ENCODE results near the gene SNAI3. TPM values are rescaled to one million over a fixed set of nuclear protein-coding genes. Genes with fewer than 3 reads are reported as not detected.

The SNAI3 gene
- total and polyA plus RNA-seq, 2 of the 8 experiments (the other 6 are each of a cell fraction or from before 2014, with no cell fraction given), result 8.5 to 13.3 TPM

GRCh38 chr16:88720396-88720970, 34.2 kb upstream of the SNAI3 start:
- WGBS, 2 experiments (ENCODE audit: extremely low coverage in 1 of 2, insufficient coverage in 1 of 2, insufficient read length in 1 of 2, insufficient replicate concordance in 2 of 2, low coverage in 1 of 2, low lambda C conversion rate in 2 of 2, missing lambda C conversion rate in 1 of 2), result 95% methylated on average over 10 of the region's 23 CpGs; no CpG with 5 or more reads in 1 of the 2 experiments
- H2AFZ ChIP-seq (ENCODE audit: low read length), result no peak overlapping the region
- H3K56ac ChIP-seq (replicated peaks; ENCODE audit: insufficient read length, low read depth, low read length), result no peak overlapping the region
- no peaks in the 10 kb centered on the region for H3K79me1 ChIP-seq (ENCODE audit: low read depth, low read length)
- H3K79me2 ChIP-seq (ENCODE audit: control insufficient read depth in 1 of 2, insufficient read depth in 2 of 2, low read length in 2 of 2), result no peaks in the 10 kb centered on the region
- H3K4me3 ChIP-seq (ENCODE audit: extremely low read depth in 1 of 4, insufficient read depth in 2 of 4, low read depth in 3 of 4, low read length in 4 of 4), result no peak overlapping the region
- no peaks in the 10 kb centered on the region for H3K4me1 ChIP-seq (replicated peaks in 1 of 4; ENCODE audit: control insufficient read depth in 3 of 4, insufficient read depth in 4 of 4, low read length in 3 of 4)
- no peak overlapping the region for H4K5ac ChIP-seq (ENCODE audit: insufficient read length, low read depth, low read length)
- no peak overlapping the region for H3K4me2 ChIP-seq (ENCODE audit: insufficient read depth in 1 of 2, low read depth in 2 of 2, low read length in 2 of 2)
- H3K36me3 ChIP-seq (ENCODE audit: control insufficient read depth in 2 of 4, insufficient read depth in 4 of 4, low read length in 3 of 4), result peaks cover 4 to 36% (median 21%) of the 10 kb centered on the region in 4 experiments; a peak in 6 of 8 replicates
- no peak overlapping the region for H2AK5ac ChIP-seq (ENCODE audit: low read depth, low read length)
- no peak overlapping the region for H3K9ac ChIP-seq (replicated peaks in 1 of 4; ENCODE audit: extremely low read depth in 1 of 4, low read depth in 3 of 4, low read length in 3 of 4)
- H3K9me3 ChIP-seq (ENCODE audit: insufficient read depth in 2 of 2, low read depth in 1 of 2, low read length in 1 of 2), result no peaks in the 10 kb centered on the region
- DNase-seq (ENCODE audit: low read depth in 1 of 2, low spot score in 2 of 2) (no peak), FAIRE-seq (no peak)
- H3K27me3 ChIP-seq (replicated peaks in 1 of 4; ENCODE audit: control insufficient read depth in 3 of 4, extremely low read depth in 1 of 4, insufficient read depth in 3 of 4, low read length in 3 of 4), result no peaks in the 10 kb centered on the region
- H3K4ac ChIP-seq (replicated peaks; ENCODE audit: insufficient read length, low read depth, low read length), result no peak overlapping the region
- H2BK15ac ChIP-seq (ENCODE audit: low read length), result no peak overlapping the region
- CTCF ChIA-PET (ENCODE audit: partially characterized antibody), result interaction anchor here (1.3 to 2.5 kb wide), 6 partner anchors 15 to 111 kb away, joined by 3 to 7 read pairs (median 4); no protein-coding TSS in a partner anchor
- no peak overlapping the region for H2BK5ac ChIP-seq (ENCODE audit: low read depth, low read length)
- H3K23me2 ChIP-seq (ENCODE audit: low read depth, low read length), result no peaks in the 10 kb centered on the region
- no peak overlapping the region for H3K27ac ChIP-seq (ENCODE audit: low read depth, low read length)
- no peak overlapping the region for H2BK20ac ChIP-seq (ENCODE audit: low read length)
- POLR2A ChIA-PET (ENCODE audit: partially characterized antibody), result interaction anchor here (0.7 to 1.4 kb wide), 4 partner anchors 9 to 58 kb away, joined by 3 to 6 read pairs (median 3); partner anchors contain the start of gene MVD
- H4K20me1 ChIP-seq (replicated peaks in 1 of 2; ENCODE audit: control insufficient read depth in 1 of 2, insufficient read depth in 2 of 2, low read length in 2 of 2), result peaks cover 2 to 13% of the 10 kb centered on the region in 2 experiments
- no peak overlapping the region for H2BK12ac ChIP-seq (ENCODE audit: low read depth, low read length)
- H3K23ac ChIP-seq (ENCODE audit: insufficient read length), result no peak overlapping the region
- no peak overlapping the region for H4K8ac ChIP-seq (ENCODE audit: extremely low read depth, insufficient read depth, low read length)
- H3K14ac ChIP-seq (ENCODE audit: insufficient read length), result no peak overlapping the region
- no peak overlapping the region for H3K18ac ChIP-seq (ENCODE audit: extremely low read depth, low read length)
- H2BK120ac ChIP-seq (replicated peaks; ENCODE audit: low read depth, low read length), result no peak overlapping the region
- no peak overlapping the region for H4K91ac ChIP-seq (replicated peaks; ENCODE audit: insufficient read length, low read length)
- TF ChIP-seq BACH1 (IDR thresholded peaks at IDR 0.05; ENCODE audit: low read length) (no peak), TCF12 (IDR thresholded peaks at IDR 0.05; ENCODE audit: low read depth, low read length) (no peak), NANOG (IDR thresholded peaks at IDR 0.05; ENCODE audit: insufficient read depth, low read depth, low read length, poor library complexity, severe bottlenecking) (no peak), NRF1 (IDR thresholded peaks at IDR 0.05; ENCODE audit: low read depth, low read length) (no peak), GTF2F1 (IDR thresholded peaks at IDR 0.05; ENCODE audit: borderline replicate concordance, low read depth, low read length) (no peak), CREB1 (IDR thresholded peaks at IDR 0.05) (no peak), CEBPB (IDR thresholded peaks at IDR 0.05; ENCODE audit: low read depth, low read length) (no peak), POLR2A (IDR thresholded peaks at IDR 0.05; ENCODE audit: control extremely low read depth in 1 of 2, low read depth in 2 of 2, low read length in 2 of 2) (no peak), CHD2 (IDR thresholded peaks at IDR 0.05; ENCODE audit: low read length) (no peak), RAD21 (IDR thresholded peaks at IDR 0.05 in 1 of 2, conservative IDR thresholded peaks at IDR 0.05 in 1 of 2; ENCODE audit: low read depth in 2 of 2, low read length in 2 of 2) (no peak), KDM1A (IDR thresholded peaks at IDR 0.05; ENCODE audit: borderline replicate concordance, low read length) (no peak), SAP30 (IDR thresholded peaks at IDR 0.05; ENCODE audit: insufficient read depth, insufficient replicate concordance, low read length) (no peak), FOSL1 (IDR thresholded peaks at IDR 0.05; ENCODE audit: insufficient read depth, low read depth, low read length) (no peak), KDM4A (IDR thresholded peaks at IDR 0.05; ENCODE audit: low read depth, low read length, severe bottlenecking) (no peak)

Measured in H1 (cell line).